Mesenchymal stem cell (in vitro differentiated cells and primary cell): ENCODE measurements around the gene TRPC6.

Source experiments
- DNase-seq: peaks from one replicate; pipeline ENCODE4 v3.0.0-alpha.2; 2013
- H2AFZ ChIP-seq: one replicate; pipeline ENCODE4 v1.6.1; 2013; ENCODE audit warnings: low read depth, mild to moderate bottlenecking, control low read depth, inconsistent platforms, low read length, moderate library complexity
- H2AK5ac ChIP-seq: 2 replicates; pipeline ENCODE4 v1.6.1; 2013; ENCODE audit warnings: low read length, moderate library complexity, mild to moderate bottlenecking, inconsistent platforms; ENCODE audit not compliant: severe bottlenecking
- H2BK120ac ChIP-seq: one replicate; pipeline ENCODE4 v1.6.1; 2013; ENCODE audit warnings: low read depth, mild to moderate bottlenecking, inconsistent platforms, low read length, moderate library complexity
- H2BK12ac ChIP-seq, 2 experiments: one replicate each; pipeline ENCODE4 v1.6.1; 2013; ENCODE audit warnings: inconsistent platforms in 2 of 2, low read length in 2 of 2, mild to moderate bottlenecking in 2 of 2, moderate library complexity in 2 of 2, control low read depth in 1 of 2
- H2BK15ac ChIP-seq: one replicate; pipeline ENCODE4 v1.6.1; 2013; ENCODE audit warnings: mild to moderate bottlenecking, low read depth, inconsistent platforms; ENCODE audit not compliant: poor library complexity, severe bottlenecking
- H2BK5ac ChIP-seq: 2 replicates; pipeline ENCODE4 v1.6.1; 2013; ENCODE audit warnings: low read depth, mild to moderate bottlenecking, low read length, control low read depth, inconsistent platforms; ENCODE audit not compliant: poor library complexity, severe bottlenecking
- H3K14ac ChIP-seq, 2 experiments: one replicate each; pipeline ENCODE4 v1.6.1; 2013; ENCODE audit warnings: inconsistent platforms in 2 of 2, low read length in 2 of 2, control low read depth in 1 of 2, mild to moderate bottlenecking in 1 of 2, moderate library complexity in 1 of 2
- H3K18ac ChIP-seq, 2 experiments: one replicate each; pipeline ENCODE4 v1.6.1; 2013; ENCODE audit warnings: inconsistent platforms in 2 of 2, low read length in 2 of 2, control low read depth in 1 of 2, low read depth in 1 of 2, mild to moderate bottlenecking in 1 of 2
- H3K23ac ChIP-seq, 2 experiments: one replicate each; pipeline ENCODE4 v1.6.1; 2013; ENCODE audit warnings: inconsistent platforms in 2 of 2, low read length in 2 of 2, mild to moderate bottlenecking in 2 of 2, moderate library complexity in 2 of 2, control low read depth in 1 of 2
- H3K27ac ChIP-seq: 2 replicates; pipeline ENCODE4 v1.5.1; 2013; ENCODE audit warnings: mild to moderate bottlenecking, moderate library complexity, low read length, control low read depth, inconsistent platforms; ENCODE audit not compliant: poor library complexity, severe bottlenecking
- H3K27me3 ChIP-seq, 2 experiments: 2 replicates each; pipeline versions ENCODE4 v1.6.1 to v1.7.0; 2013; ENCODE audit warnings: low read length in 2 of 2, mild to moderate bottlenecking in 2 of 2, moderate library complexity in 2 of 2, control low read depth in 1 of 2, inconsistent platforms in 1 of 2; ENCODE audit not compliant: control insufficient read depth in 1 of 2, insufficient read depth in 1 of 2
- H3K36me3 ChIP-seq, 2 experiments: 2 replicates each; pipeline versions ENCODE4 v1.6.1 to v1.7.0; 2013; ENCODE audit warnings: low read length in 2 of 2, control low read depth in 1 of 2, inconsistent platforms in 1 of 2, low read depth in 1 of 2, mild to moderate bottlenecking in 1 of 2; ENCODE audit not compliant: insufficient read depth in 2 of 2, control insufficient read depth in 1 of 2
- H3K4ac ChIP-seq, 2 experiments: one replicate each; pipeline ENCODE4 v1.6.1; 2013; ENCODE audit warnings: inconsistent platforms in 2 of 2, low read length in 2 of 2, mild to moderate bottlenecking in 2 of 2, moderate library complexity in 2 of 2, control low read depth in 1 of 2, low read depth in 1 of 2
- H3K4me1 ChIP-seq: 2 replicates; pipeline ENCODE4 v1.6.1; 2013; ENCODE audit warnings: low read depth, low read length, control low read depth; ENCODE audit not compliant: control insufficient read depth, insufficient read depth
- H3K4me2 ChIP-seq: 2 replicates; pipeline ENCODE4 v1.6.1; 2013; ENCODE audit warnings: low read length, mild to moderate bottlenecking, inconsistent platforms; ENCODE audit not compliant: poor library complexity, severe bottlenecking
- H3K4me3 ChIP-seq, 2 experiments: 2 replicates each; pipeline versions ENCODE4 v1.5.1 to v1.7.0; 2013; ENCODE audit warnings: low read length in 2 of 2, mild to moderate bottlenecking in 2 of 2, control low read depth in 1 of 2, low read depth in 1 of 2; ENCODE audit not compliant: insufficient read depth in 1 of 2
- H3K79me1 ChIP-seq: replicated peaks from 2 replicates; pipeline ENCODE4 v1.6.1; 2013; ENCODE audit warnings: mild to moderate bottlenecking, control low read depth, low read length, inconsistent platforms; ENCODE audit not compliant: poor library complexity, severe bottlenecking
- H3K9ac ChIP-seq: 2 replicates; pipeline ENCODE4 v1.7.0; 2013; ENCODE audit warnings: mild to moderate bottlenecking, low read length, moderate library complexity
- H3K9me3 ChIP-seq: 2 replicates; pipeline ENCODE4 v1.7.0; 2013; ENCODE audit warnings: mild to moderate bottlenecking, low read length; ENCODE audit not compliant: control insufficient read depth
- H4K8ac ChIP-seq: one replicate; pipeline ENCODE4 v1.6.1; 2013; ENCODE audit warnings: inconsistent platforms, mild to moderate bottlenecking, low read length, moderate library complexity
- H4K91ac ChIP-seq: one replicate; pipeline ENCODE4 v1.6.1; 2013; ENCODE audit warnings: mild to moderate bottlenecking, low read length, inconsistent platforms
- WGBS: methylation state at CpG from one replicate; pipeline ENCODE4 v1.1.7; 2013; ENCODE audit warnings: mixed read lengths; 5-methylcytosine and 5-hydroxymethylcytosine counted together

The TRPC6 gene

DNA sequence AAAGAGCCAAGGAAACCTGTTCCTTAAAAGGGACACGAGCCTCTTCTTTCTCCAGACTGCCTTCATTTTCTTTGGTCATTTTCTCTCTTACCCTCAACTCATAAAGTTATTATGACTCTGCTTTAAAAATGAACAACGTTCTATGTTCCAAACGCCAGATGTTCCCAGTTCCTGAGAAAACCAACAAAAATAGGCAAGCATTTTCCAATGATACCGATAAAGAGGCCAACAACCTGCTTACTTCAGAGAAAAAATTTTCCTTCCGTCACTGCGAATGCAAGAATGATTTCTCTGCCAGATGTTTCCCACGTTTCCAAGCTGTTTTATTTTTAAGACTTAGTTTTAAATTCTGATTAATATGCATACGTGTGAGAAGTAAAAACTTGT is 315 bp upstream of the TRPC6 start:
- Histone ChIP-seq H3K36me3 (no peaks in the 10 kb centered on the region), H3K27ac (no peak overlapping the region), H3K14ac (no peak overlapping the region), H3K18ac (no peak overlapping the region), H3K23ac (no peak overlapping the region), H3K4me1 (peaks cover 16% of the 10 kb centered on the region), H2BK5ac (no peak overlapping the region), H4K8ac (no peak overlapping the region), H3K9me3 (peaks cover 4% of the 10 kb centered on the region), H3K27me3 (peaks cover 37 to 39% of the 10 kb centered on the region in 2 experiments), H2BK120ac (no peak overlapping the region), H2BK12ac (no peak overlapping the region), H3K9ac (no peak overlapping the region), H3K4me3 (peak overlapping the region in 1 of 2 experiments; percentile 75), H2AFZ (no peak overlapping the region), H3K79me1 (no peaks in the 10 kb centered on the region), H2BK15ac (no peak overlapping the region), H3K4me2 (peak overlapping the region; percentile 98), H3K4ac (no peak overlapping the region), H4K91ac (no peak overlapping the region), H2AK5ac (no peak overlapping the region)
- 36% methylated on average over 5 of the region's 8 CpGs for WGBS
- DNase-seq, result no peak

DNA sequence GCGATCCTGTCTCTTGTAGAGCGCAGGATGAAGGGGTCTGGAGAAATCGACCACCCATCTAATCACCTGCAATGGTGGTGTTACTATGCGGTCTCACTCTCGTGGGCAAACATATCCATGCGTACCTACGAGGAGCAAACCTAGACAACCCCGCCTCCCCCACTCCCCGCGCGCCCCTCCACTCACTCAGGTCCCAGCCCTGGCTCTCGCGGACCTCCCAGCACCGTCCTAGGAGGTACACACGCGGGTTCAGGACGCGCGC is 887 bp downstream of the TRPC6 start:
- H2AK5ac ChIP-seq, result no peak overlapping the region
- H3K4ac ChIP-seq, result no peak overlapping the region
- H3K4me1 ChIP-seq, result peaks cover 16% of the 10 kb centered on the region
- H3K9me3 ChIP-seq, result peaks cover 4% of the 10 kb centered on the region
- H2AFZ ChIP-seq, result no peak overlapping the region
- no peak for DNase-seq
- H3K9ac ChIP-seq, result no peak overlapping the region
- peak overlapping the region; percentile 98 for H3K4me2 ChIP-seq
- no peak overlapping the region for H4K8ac ChIP-seq
- H2BK5ac ChIP-seq, result no peak overlapping the region
- WGBS, result 1% methylated on average over 19 of the region's 19 CpGs
- peak overlapping the region; percentile 57 to 75 for H3K4me3 ChIP-seq
- peaks cover 37 to 39% of the 10 kb centered on the region in 2 experiments for H3K27me3 ChIP-seq
- no peaks in the 10 kb centered on the region for H3K79me1 ChIP-seq
- no peak overlapping the region for H2BK12ac ChIP-seq
- H4K91ac ChIP-seq, result no peak overlapping the region
- no peak overlapping the region for H3K27ac ChIP-seq
- no peaks in the 10 kb centered on the region for H3K36me3 ChIP-seq
- H3K14ac ChIP-seq, result no peak overlapping the region
- H2BK120ac ChIP-seq, result no peak overlapping the region
- H2BK15ac ChIP-seq, result no peak overlapping the region
- no peak overlapping the region for H3K18ac ChIP-seq
- no peak overlapping the region for H3K23ac ChIP-seq

DNA sequence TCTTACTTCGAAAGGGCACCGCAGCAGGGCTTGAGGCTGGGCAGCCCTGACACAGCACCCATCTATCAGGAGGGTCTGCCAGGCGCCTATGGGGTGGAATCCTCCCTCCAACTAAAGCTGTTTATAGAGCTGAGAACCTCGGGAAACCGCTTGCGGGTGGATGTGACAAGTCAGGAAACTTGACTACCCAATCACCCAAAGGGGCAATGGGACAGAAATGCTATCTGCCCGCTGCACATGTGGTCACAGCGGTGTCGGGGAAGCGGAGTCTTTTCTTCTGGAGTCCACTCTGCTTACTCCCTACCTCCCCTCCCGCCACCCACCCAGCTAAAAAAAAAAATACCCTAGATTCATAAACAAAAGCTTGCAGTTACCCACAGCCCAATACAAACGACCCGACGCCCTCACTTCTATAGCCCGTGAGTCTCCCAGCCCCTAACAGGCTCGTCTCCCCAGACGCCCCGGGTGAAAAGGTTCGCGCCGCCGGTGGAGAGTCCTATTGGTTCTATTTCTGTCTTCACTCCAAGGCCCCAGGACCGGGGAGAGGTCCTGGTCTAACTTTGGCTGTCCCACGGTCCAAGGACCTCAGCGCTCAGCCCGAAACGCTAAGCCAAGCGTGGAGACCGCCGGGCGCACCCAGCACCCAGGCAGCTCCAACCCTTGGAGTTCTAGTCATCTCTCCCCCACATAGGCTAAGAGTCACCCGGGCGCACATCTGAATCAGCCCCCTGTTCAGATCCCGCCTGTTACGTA is 1.4 kb downstream of the TRPC6 start:
- H3K4me3 ChIP-seq, result peak overlapping the region; percentile 57 to 75
- peaks cover 4% of the 10 kb centered on the region for H3K9me3 ChIP-seq
- H3K79me1 ChIP-seq, result no peaks in the 10 kb centered on the region
- H2BK5ac ChIP-seq, result no peak overlapping the region
- peaks cover 37 to 42% of the 10 kb centered on the region in 2 experiments for H3K27me3 ChIP-seq
- WGBS, result 5% methylated on average over 35 of the region's 35 CpGs
- H2BK15ac ChIP-seq, result no peak overlapping the region
- peak; percentile 11 for DNase-seq
- no peak overlapping the region for H4K8ac ChIP-seq
- no peak overlapping the region for H3K23ac ChIP-seq
- no peak overlapping the region for H3K27ac ChIP-seq
- peaks cover 16% of the 10 kb centered on the region for H3K4me1 ChIP-seq
- H2AK5ac ChIP-seq, result no peak overlapping the region
- H2BK120ac ChIP-seq, result no peak overlapping the region
- H3K9ac ChIP-seq, result no peak overlapping the region
- no peaks in the 10 kb centered on the region for H3K36me3 ChIP-seq
- H3K14ac ChIP-seq, result no peak overlapping the region
- H3K18ac ChIP-seq, result no peak overlapping the region
- H3K4ac ChIP-seq, result no peak overlapping the region
- peak overlapping the region; percentile 98 for H3K4me2 ChIP-seq
- no peak overlapping the region for H2AFZ ChIP-seq
- no peak overlapping the region for H4K91ac ChIP-seq
- H2BK12ac ChIP-seq, result no peak overlapping the region

DNA sequence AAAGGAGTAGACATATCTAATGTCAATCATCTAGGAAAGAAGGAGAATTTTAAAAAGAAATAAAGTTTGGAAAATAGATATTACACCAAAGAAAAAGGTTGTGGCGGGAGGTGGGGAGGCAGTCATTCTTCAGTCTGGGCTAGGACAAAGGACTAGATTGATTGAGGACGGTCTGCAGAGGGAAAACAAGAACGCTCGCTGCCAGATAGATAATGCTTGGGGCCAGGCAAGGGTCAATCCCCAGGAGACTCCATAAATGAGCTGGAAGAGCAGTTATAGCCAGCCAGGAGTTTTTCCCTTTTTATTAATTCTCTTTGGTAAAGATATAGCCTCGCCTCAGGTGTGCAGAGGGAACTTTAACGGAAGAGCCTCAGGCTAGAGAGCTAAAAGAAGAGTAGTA is 6.3 kb downstream of the TRPC6 start:
- Histone ChIP-seq H3K9me3 (peaks cover 4% of the 10 kb centered on the region), H3K14ac (no peak overlapping the region), H2BK15ac (no peak overlapping the region), H3K27me3 (peaks cover 13 to 17% of the 10 kb centered on the region in 2 experiments), H4K91ac (no peak overlapping the region), H3K9ac (no peak overlapping the region), H3K79me1 (no peaks in the 10 kb centered on the region), H3K4me3 (no peak overlapping the region), H3K36me3 (no peaks in the 10 kb centered on the region), H3K23ac (no peak overlapping the region), H3K4ac (no peak overlapping the region), H2AFZ (no peak overlapping the region), H3K4me1 (peaks cover 3% of the 10 kb centered on the region), H3K4me2 (no peak overlapping the region), H2BK120ac (no peak overlapping the region), H2AK5ac (no peak overlapping the region), H4K8ac (no peak overlapping the region), H3K27ac (no peak overlapping the region), H3K18ac (no peak overlapping the region), H2BK5ac (no peak overlapping the region), H2BK12ac (no peak overlapping the region)
- WGBS, result 89% methylated on average over 6 of the region's 6 CpGs
- DNase-seq, result no peak
